Panc1 (cell line): ENCODE data around the gene CAMSAP3.

Source experiments
- CTCF ChIP-seq: fragments of 450-650 bp; IDR thresholded peaks from 2 replicates; pipeline ENCODE4 v1.5.1; 2017; ENCODE audit warnings: mild to moderate bottlenecking
- POLR2AphosphoS5 ChIP-seq: IDR thresholded peaks from 2 replicates; pipeline ENCODE4 v1.6.1; 2012; ENCODE audit warnings: mild to moderate bottlenecking, low read depth, low read length, moderate library complexity
- SIN3A ChIP-seq: IDR thresholded peaks from 2 replicates; pipeline ENCODE4 v1.6.1; 2012; ENCODE audit warnings: low read depth, mild to moderate bottlenecking, low read length, moderate library complexity, borderline replicate concordance; ENCODE audit not compliant: insufficient read depth
- TF ChIP-seq, protein P1 (sequence below), 2 experiments: IDR thresholded peaks; 2 replicates each; pipeline ENCODE4 v1.6.1; 2011 to 2012; ENCODE audit warnings: low read depth in 2 of 2, control low read depth in 1 of 2, low read length in 1 of 2, mild to moderate bottlenecking in 1 of 2, moderate library complexity in 1 of 2; ENCODE audit not compliant: insufficient read depth in 1 of 2

- TF ChIP-seq CTCF (no peak), POLR2AphosphoS5 (peak; percentile 49), SIN3A (0 out of 2 replicates have a peak, but pooled peaks have one; percentile 72)
- TF ChIP-seq, protein P1, sequence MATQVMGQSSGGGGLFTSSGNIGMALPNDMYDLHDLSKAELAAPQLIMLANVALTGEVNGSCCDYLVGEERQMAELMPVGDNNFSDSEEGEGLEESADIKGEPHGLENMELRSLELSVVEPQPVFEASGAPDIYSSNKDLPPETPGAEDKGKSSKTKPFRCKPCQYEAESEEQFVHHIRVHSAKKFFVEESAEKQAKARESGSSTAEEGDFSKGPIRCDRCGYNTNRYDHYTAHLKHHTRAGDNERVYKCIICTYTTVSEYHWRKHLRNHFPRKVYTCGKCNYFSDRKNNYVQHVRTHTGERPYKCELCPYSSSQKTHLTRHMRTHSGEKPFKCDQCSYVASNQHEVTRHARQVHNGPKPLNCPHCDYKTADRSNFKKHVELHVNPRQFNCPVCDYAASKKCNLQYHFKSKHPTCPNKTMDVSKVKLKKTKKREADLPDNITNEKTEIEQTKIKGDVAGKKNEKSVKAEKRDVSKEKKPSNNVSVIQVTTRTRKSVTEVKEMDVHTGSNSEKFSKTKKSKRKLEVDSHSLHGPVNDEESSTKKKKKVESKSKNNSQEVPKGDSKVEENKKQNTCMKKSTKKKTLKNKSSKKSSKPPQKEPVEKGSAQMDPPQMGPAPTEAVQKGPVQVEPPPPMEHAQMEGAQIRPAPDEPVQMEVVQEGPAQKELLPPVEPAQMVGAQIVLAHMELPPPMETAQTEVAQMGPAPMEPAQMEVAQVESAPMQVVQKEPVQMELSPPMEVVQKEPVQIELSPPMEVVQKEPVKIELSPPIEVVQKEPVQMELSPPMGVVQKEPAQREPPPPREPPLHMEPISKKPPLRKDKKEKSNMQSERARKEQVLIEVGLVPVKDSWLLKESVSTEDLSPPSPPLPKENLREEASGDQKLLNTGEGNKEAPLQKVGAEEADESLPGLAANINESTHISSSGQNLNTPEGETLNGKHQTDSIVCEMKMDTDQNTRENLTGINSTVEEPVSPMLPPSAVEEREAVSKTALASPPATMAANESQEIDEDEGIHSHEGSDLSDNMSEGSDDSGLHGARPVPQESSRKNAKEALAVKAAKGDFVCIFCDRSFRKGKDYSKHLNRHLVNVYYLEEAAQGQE (IDR thresholded peaks at IDR 0.05; ENCODE audit: insufficient read depth in 1 of 2, low read depth in 2 of 2, low read length in 1 of 2) = no peak
These were observed 41.2 kb downstream of the CAMSAP3 start, which contains the start of gene STXBP2 for GRCh38 chr19:7636691-7637373.
